ENCODE results near the gene USP6.

DNA sequence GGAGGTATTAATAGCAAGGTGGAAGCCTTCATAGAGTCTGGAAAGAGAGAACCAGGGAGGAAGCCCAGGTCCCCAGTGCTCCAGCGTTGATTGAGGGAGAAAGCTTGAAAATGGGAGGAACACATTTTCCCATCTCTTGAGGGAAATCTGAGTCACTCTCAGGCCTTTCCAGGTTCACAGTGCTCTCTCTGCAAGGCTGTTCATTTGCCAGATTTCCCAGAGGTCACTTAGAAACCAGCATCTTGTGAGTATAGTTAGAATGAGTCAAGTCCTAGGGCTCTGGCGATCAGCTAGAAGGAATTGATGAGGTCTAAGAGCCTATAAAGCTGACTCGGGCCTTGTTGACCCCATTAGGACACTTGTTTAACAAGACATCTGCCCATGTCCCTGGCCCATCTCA, 93.6 kb downstream of the USP6 start:
- no peak for TF ChIP-seq GATA3 (IDR thresholded peaks at IDR 0.05; ENCODE audit: low read depth, low read length)
- TF ChIP-seq GATA2 (IDR thresholded peaks at IDR 0.05; ENCODE audit: low read depth, low read length), result no peak
